HL-60/S4 (cell line): ENCODE measurements around the gene NCOR1.
"Not testable (repeated sequence)": the region's sequence is repeated elsewhere in the genome, so short reads cannot be mapped to it uniquely, and the experiment has no call there.

ENCODE experiments used
- in situ Hi-C: fragments of 300-500 bp; cut with MboI; formaldehyde crosslinking; loops from 2 replicates; pipeline ENCODE4 v1.14.3; 2022; ENCODE audit warnings: low sequenced_read_pairs

The NCOR1 gene

GRCh38 chr17:16101440-16101839, 113.9 kb downstream of the NCOR1 start:
- in situ Hi-C loops, result no loop called here

- in situ Hi-C loops, result no loop called here
These were observed 114.5 kb downstream of the NCOR1 start for GRCh38 chr17:16100737-16101400.

- in situ Hi-C loops, result no loop called here
These were observed 123.6 kb downstream of the NCOR1 start for GRCh38 chr17:16091773-16092172.

GRCh38 chr17:16086957-16087356, 128.4 kb downstream of the NCOR1 start:
- in situ Hi-C loops, result no loop called here

GRCh38 chr17:16085066-16085699, 130.2 kb downstream of the NCOR1 start:
- in situ Hi-C loops, result no loop called here

GRCh38 chr17:16083223-16083622, 132.1 kb downstream of the NCOR1 start:
- in situ Hi-C loops, result no loop called here

- in situ Hi-C loops, result no loop called here
These were observed 133.7 kb downstream of the NCOR1 start for GRCh38 chr17:16081507-16082087.

- in situ Hi-C loops, result no loop called here
These were observed 135.0 kb downstream of the NCOR1 start for GRCh38 chr17:16080366-16080765.

GRCh38 chr17:16075949-16076348, 139.4 kb downstream of the NCOR1 start:
- in situ Hi-C loops, result no loop called here

- in situ Hi-C loops, result no loop called here
These were observed 140.9 kb downstream of the NCOR1 start for GRCh38 chr17:16074423-16074822.

GRCh38 chr17:16073845-16074244, 141.5 kb downstream of the NCOR1 start:
- in situ Hi-C loops, result no loop called here

GRCh38 chr17:16072031-16072430, 143.3 kb downstream of the NCOR1 start:
- in situ Hi-C loops, result no loop called here

GRCh38 chr17:16068323-16068722, 147.0 kb downstream of the NCOR1 start:
- in situ Hi-C loops, result no loop called here

GRCh38 chr17:16066125-16066524, 149.2 kb downstream of the NCOR1 start:
- in situ Hi-C loops, result no loop called here

- in situ Hi-C loops, result no loop called here
These were observed 153.7 kb downstream of the NCOR1 start for GRCh38 chr17:16061631-16062030.

- in situ Hi-C loops, result not testable (repeated sequence)
These were observed 160.2 kb downstream of the NCOR1 start for GRCh38 chr17:16055139-16055538.

- in situ Hi-C loops, result no loop called here
These were observed 162.8 kb downstream of the NCOR1 start for GRCh38 chr17:16052486-16052885.

- in situ Hi-C loops, result no loop called here
These were observed 164.5 kb downstream of the NCOR1 start for GRCh38 chr17:16050844-16051243.

GRCh38 chr17:16048811-16049449, 166.4 kb downstream of the NCOR1 start:
- in situ Hi-C loops, result no loop called here

- in situ Hi-C loops, result no loop called here
These were observed 168.4 kb downstream of the NCOR1 start for GRCh38 chr17:16046966-16047365.

- in situ Hi-C loops, result no loop called here
These were observed 170.8 kb downstream of the NCOR1 start for GRCh38 chr17:16044487-16044886.

GRCh38 chr17:16040710-16041251, 174.6 kb downstream of the NCOR1 start:
- in situ Hi-C loops, result no loop called here
